Activated CD4-positive, alpha-beta T cell treated with anti-CD3 and anti-CD28 coated beads, Interleukin-2, Interleukin-4, amounts not matched to agents 100 ng/mL and 50 ng/mL, durations not matched to agents 16 hours and 8 hours (primary cell): ENCODE data around the gene BTBD9.

Experiments
- DNase-seq: peaks from one replicate; pipeline ENCODE4 v3.0.0-alpha.2; 2020; ENCODE audit warnings: low spot score

BTBD9 gene

GRCh38 chr6:38341496-38341895, 298.2 kb downstream of the BTBD9 start:
- DNase-seq: no peak

- no peak for DNase-seq
These were observed 299.8 kb downstream of the BTBD9 start for GRCh38 chr6:38339914-38340313.

GRCh38 chr6:38337819-38338465, 301.8 kb downstream of the BTBD9 start:
- DNase-seq: no peak

- DNase-seq: no peak
These were observed 302.8 kb downstream of the BTBD9 start for GRCh38 chr6:38336922-38337321.

- DNase-seq: no peak
These were observed 312.9 kb downstream of the BTBD9 start for GRCh38 chr6:38326837-38327236.

GRCh38 chr6:38323216-38323615, 316.5 kb downstream of the BTBD9 start:
- no peak for DNase-seq

GRCh38 chr6:38322138-38322537, 317.6 kb downstream of the BTBD9 start:
- DNase-seq: no peak

GRCh38 chr6:38320843-38321242, 318.9 kb downstream of the BTBD9 start:
- DNase-seq: no peak

- DNase-seq: no peak
These were observed 319.4 kb downstream of the BTBD9 start for GRCh38 chr6:38320358-38320757.

- no peak for DNase-seq
These were observed 320.2 kb downstream of the BTBD9 start for GRCh38 chr6:38319256-38320212.

GRCh38 chr6:38316099-38316868, 323.4 kb downstream of the BTBD9 start:
- DNase-seq: no peak

GRCh38 chr6:38311201-38311600, 328.5 kb downstream of the BTBD9 start:
- DNase-seq: no peak

GRCh38 chr6:38310061-38310460, 329.7 kb downstream of the BTBD9 start:
- no peak for DNase-seq

GRCh38 chr6:38307740-38308139, 332.0 kb downstream of the BTBD9 start:
- no peak for DNase-seq

- DNase-seq: no peak
These were observed 332.8 kb downstream of the BTBD9 start for GRCh38 chr6:38306931-38307330.

GRCh38 chr6:38305995-38306681, 333.6 kb downstream of the BTBD9 start:
- peak; percentile 8 for DNase-seq

GRCh38 chr6:38302838-38303237, 336.9 kb downstream of the BTBD9 start:
- DNase-seq: no peak

- DNase-seq: no peak
These were observed 337.6 kb downstream of the BTBD9 start for GRCh38 chr6:38302081-38302480.

GRCh38 chr6:38290133-38290799, 349.5 kb downstream of the BTBD9 start:
- no peak for DNase-seq

GRCh38 chr6:38287487-38287886, 352.2 kb downstream of the BTBD9 start:
- DNase-seq: no peak

GRCh38 chr6:38284802-38285394, 354.8 kb downstream of the BTBD9 start:
- no peak for DNase-seq
